Vagina (tissue), 2 donors: ENCODE data around the gene SKIDA1. TPM values are rescaled to one million over a fixed set of nuclear protein-coding genes. Genes with fewer than 3 reads are reported as not detected.

ENCODE experiments used
- DNase-seq, 2 donors: peaks; one replicate each; pipeline ENCODE4 v3.0.0-alpha.2; 2017; ENCODE audit errors: extremely low spot score in 2 of 2
- H3K27ac ChIP-seq: fragments of 200-600 bp; sonication (generic); one replicate; pipeline ENCODE4 v1.5.1; 2019
- H3K27me3 ChIP-seq: fragments of 200-600 bp; sonication (generic); one replicate; pipeline ENCODE4 v1.5.1; 2019
- H3K36me3 ChIP-seq, 2 donors: fragments of 200-600 bp; sonication (generic); one replicate each; pipeline ENCODE4 v1.5.1; 2017 to 2019
- H3K4me1 ChIP-seq: fragments of 200-600 bp; sonication (generic); one replicate; pipeline ENCODE4 v1.5.1; 2019
- H3K4me3 ChIP-seq, 2 donors: fragments of 200-600 bp; sonication (generic); 1 replicate in 1 of 2; 2 replicates in 1 of 2; pipeline ENCODE4 v1.5.1; 2016 to 2019
- H3K9me3 ChIP-seq: fragments of 200-600 bp; sonication (generic); one replicate; pipeline ENCODE4 v1.5.1; 2019
- POLR2A ChIP-seq, 2 donors: fragments of 450-650 bp; IDR thresholded peaks; one replicate each; pipeline ENCODE4 v1.6.1; 2017; ENCODE audit warnings: antibody characterized with exemption in 2 of 2, mild to moderate bottlenecking in 2 of 2, moderate library complexity in 2 of 2
- POLR2AphosphoS5 ChIP-seq, 2 donors: sonication (generic); formaldehyde crosslinking; IDR thresholded peaks; one replicate each; pipeline ENCODE4 v1.9.0; 2017; ENCODE audit warnings: antibody characterized with exemption in 2 of 2, mild to moderate bottlenecking in 2 of 2, low read depth in 1 of 2; ENCODE audit not compliant: insufficient read depth in 1 of 2
- intact Hi-C: fragments of 100-400 bp; cut with DNase I; formaldehyde crosslinking; loops from one replicate; pipeline ENCODE4 v1.15.1; 2023
- total RNA-seq: library from RNA; depleted of rRNA; stranded (reverse); fragments of >200 nt; gene quantifications from one replicate; pipeline ENCODE4 v1.2.3, GENCODE V29; 2016
- TF ChIP-seq, protein P1 (sequence below), 3 experiments: fragments of 450-650 bp in 2 of 3; fragments of 200-600 bp in 1 of 3; sonication (generic) in 1 of 3; IDR thresholded peaks; one replicate each; pipeline ENCODE4 v1.5.1; 2017 to 2019; ENCODE audit warnings: antibody characterized with exemption in 3 of 3, mild to moderate bottlenecking in 2 of 3, moderate library complexity in 2 of 3

SKIDA1 gene
- total RNA-seq, 1 donor from 2014 or later, result 2.7 TPM

DNA sequence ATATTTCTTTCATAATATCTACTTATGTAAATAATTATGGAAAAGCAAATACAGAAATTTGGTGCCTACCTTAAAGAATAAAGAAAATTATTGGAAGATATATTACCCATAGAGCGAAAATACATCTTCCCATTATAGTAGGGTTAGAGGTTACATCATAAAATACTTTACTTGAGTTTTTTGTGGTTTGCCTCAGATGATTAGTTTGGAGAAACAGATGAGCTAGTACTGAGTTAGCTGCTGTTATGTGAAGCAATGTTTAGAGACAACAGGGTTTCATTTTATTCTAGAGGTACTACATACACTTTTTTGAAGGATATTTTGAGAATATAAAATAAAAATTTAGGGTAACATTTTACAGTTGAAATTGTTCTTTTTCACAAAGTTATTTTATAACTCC, 5.7 kb upstream of the SKIDA1 start:
- H3K36me3 ChIP-seq, result no peaks in the 10 kb centered on the region
- no peak overlapping the region for H3K4me3 ChIP-seq
- H3K4me1 ChIP-seq, result peaks cover 37% of the 10 kb centered on the region
- no peaks in the 10 kb centered on the region for H3K9me3 ChIP-seq
- H3K27me3 ChIP-seq, result no peaks in the 10 kb centered on the region
- no peak for DNase-seq
- no peak for TF ChIP-seq POLR2AphosphoS5 (IDR thresholded peaks at IDR 0.05; ENCODE audit: insufficient read depth in 1 of 2, low read depth in 1 of 2)
- intact Hi-C loops, result loop anchor here (10.0 kb wide), 1 partner anchor 1564 kb away; the partner anchor contains the start of gene MSRB2
- H3K27ac ChIP-seq, result peak overlapping the region; percentile 96

DNA sequence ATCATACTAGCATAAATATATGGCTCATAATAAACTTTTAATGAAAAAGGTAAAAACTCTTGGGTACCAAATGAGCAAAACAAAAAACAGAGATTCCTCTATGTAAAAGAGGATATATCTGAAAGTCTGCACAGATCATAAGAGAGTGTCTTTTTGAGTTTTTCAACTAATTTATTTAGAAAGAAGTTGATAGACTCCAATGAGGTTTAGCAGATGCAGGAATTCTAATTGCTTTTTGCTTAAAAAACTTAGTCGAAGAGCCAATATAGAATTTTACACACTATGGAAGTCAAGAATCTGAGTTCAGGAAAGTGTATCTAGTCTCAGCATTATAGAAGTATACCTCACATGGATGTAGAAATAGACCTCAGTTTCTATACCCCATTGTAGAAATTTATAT, 5.2 kb upstream of the SKIDA1 start:
- Histone ChIP-seq H3K27me3 (no peaks in the 10 kb centered on the region), H3K4me3 (no peak overlapping the region), H3K9me3 (no peaks in the 10 kb centered on the region), H3K4me1 (peaks cover 31% of the 10 kb centered on the region), H3K27ac (peak overlapping the region; percentile 96), H3K36me3 (no peaks in the 10 kb centered on the region)
- intact Hi-C loops, result loop anchor here (10.0 kb wide), 1 partner anchor 1564 kb away; the partner anchor contains the start of gene MSRB2
- TF ChIP-seq, protein P1, sequence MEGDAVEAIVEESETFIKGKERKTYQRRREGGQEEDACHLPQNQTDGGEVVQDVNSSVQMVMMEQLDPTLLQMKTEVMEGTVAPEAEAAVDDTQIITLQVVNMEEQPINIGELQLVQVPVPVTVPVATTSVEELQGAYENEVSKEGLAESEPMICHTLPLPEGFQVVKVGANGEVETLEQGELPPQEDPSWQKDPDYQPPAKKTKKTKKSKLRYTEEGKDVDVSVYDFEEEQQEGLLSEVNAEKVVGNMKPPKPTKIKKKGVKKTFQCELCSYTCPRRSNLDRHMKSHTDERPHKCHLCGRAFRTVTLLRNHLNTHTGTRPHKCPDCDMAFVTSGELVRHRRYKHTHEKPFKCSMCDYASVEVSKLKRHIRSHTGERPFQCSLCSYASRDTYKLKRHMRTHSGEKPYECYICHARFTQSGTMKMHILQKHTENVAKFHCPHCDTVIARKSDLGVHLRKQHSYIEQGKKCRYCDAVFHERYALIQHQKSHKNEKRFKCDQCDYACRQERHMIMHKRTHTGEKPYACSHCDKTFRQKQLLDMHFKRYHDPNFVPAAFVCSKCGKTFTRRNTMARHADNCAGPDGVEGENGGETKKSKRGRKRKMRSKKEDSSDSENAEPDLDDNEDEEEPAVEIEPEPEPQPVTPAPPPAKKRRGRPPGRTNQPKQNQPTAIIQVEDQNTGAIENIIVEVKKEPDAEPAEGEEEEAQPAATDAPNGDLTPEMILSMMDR (IDR thresholded peaks at IDR 0.05), result no peak
- TF ChIP-seq POLR2A (IDR thresholded peaks at IDR 0.05) (no peak), POLR2AphosphoS5 (IDR thresholded peaks at IDR 0.05; ENCODE audit: insufficient read depth in 1 of 2, low read depth in 1 of 2) (no peak)
- no peak for DNase-seq

DNA sequence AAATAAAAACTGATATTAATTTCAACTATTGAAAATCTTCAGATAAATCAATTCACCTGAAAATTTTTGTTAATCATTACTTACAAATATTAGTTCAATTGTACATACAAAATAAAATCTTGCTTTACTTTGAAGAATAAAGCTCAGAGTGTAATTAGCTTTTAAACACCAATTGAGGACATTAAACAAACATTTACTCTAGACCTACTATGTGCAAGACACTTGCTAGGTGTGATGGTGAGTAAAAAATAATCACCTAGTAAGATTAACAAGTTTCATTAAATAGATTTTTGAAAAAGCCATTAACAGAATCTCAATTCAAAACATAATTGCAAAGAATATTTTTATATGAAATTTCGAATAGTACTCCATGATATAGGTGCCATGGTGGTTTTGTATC, 4.7 kb upstream of the SKIDA1 start:
- intact Hi-C loops, result loop anchor here (10.0 kb wide), 1 partner anchor 1565 kb away; the partner anchor contains the start of gene MSRB2
- Histone ChIP-seq H3K36me3 (no peaks in the 10 kb centered on the region), H3K27me3 (no peaks in the 10 kb centered on the region), H3K4me1 (peaks cover 30% of the 10 kb centered on the region), H3K27ac (no peak overlapping the region), H3K9me3 (no peaks in the 10 kb centered on the region), H3K4me3 (no peak overlapping the region)
- no peak for TF ChIP-seq POLR2AphosphoS5 (IDR thresholded peaks at IDR 0.05; ENCODE audit: insufficient read depth in 1 of 2, low read depth in 1 of 2)
- no peak for TF ChIP-seq POLR2A (IDR thresholded peaks at IDR 0.05)
- TF ChIP-seq, protein P1 (IDR thresholded peaks at IDR 0.05), result no peak
- DNase-seq, result no peak

DNA sequence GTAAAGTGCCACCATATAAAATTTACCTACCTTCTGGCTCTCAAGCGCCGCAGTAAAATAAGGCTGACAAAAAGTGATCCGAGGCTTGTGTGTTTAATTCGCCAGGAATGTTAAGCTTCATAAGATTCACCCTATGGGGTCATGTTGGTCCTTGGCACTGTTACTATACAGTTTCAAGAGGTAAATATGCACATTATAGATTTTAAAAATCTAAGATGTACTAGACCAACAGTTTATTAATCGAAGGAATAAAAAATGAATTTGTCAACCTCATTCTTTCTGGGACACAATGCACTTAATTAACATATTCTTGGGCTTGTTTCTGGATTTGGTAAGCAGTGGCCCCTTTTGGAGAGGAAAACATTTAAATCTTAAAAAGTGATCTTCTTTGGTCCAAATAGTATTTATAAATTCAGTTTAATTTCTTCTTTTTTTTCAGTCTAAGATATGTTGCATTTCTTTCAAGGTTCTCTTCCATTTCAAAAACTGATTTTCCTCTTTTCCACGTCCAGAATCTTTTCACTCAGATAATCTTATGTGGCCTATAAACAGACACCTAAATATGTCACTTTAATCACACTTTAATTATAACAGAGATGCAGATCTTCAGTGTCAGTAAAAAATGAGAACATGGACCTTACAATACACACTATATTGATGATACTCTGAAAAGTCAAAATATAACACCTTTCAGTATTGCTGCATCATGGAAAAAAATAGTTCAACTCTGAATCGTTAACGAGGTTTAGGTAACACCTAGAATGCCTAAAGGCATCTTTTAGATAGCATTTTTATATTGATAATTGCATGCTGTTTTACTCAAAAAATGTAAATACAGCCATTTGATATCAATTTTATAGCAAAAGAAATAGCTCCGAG, 3.8 kb upstream of the SKIDA1 start:
- H3K4me1 ChIP-seq, result peaks cover 39% of the 10 kb centered on the region
- H3K27me3 ChIP-seq, result no peaks in the 10 kb centered on the region
- TF ChIP-seq POLR2AphosphoS5 (IDR thresholded peaks at IDR 0.05; ENCODE audit: insufficient read depth in 1 of 2, low read depth in 1 of 2), result no peak
- TF ChIP-seq, protein P1 (IDR thresholded peaks at IDR 0.05), result no peak
- TF ChIP-seq POLR2A (IDR thresholded peaks at IDR 0.05), result no peak
- no peaks in the 10 kb centered on the region for H3K36me3 ChIP-seq
- no peak for DNase-seq
- H3K4me3 ChIP-seq, result peak overlapping the region in 1 of 2 donors; percentile 77
- H3K27ac ChIP-seq, result peak overlapping the region; percentile 99
- H3K9me3 ChIP-seq, result no peaks in the 10 kb centered on the region
- intact Hi-C loops, result loop anchor here (1.0 kb wide), 1 partner anchor 11 kb away; no protein-coding TSS in a partner anchor

GRCh38 chr10:21528236-21529031, 3.0 kb upstream of the SKIDA1 start:
- Histone ChIP-seq H3K27ac (peak overlapping the region; percentile 99), H3K9me3 (no peaks in the 10 kb centered on the region), H3K36me3 (no peaks in the 10 kb centered on the region), H3K4me1 (peaks cover 47% of the 10 kb centered on the region), H3K27me3 (no peaks in the 10 kb centered on the region), H3K4me3 (peak overlapping the region; percentile 77 to 83)
- intact Hi-C loops, result loop anchor here (1.0 kb wide), 1 partner anchor 10 kb away; no protein-coding TSS in a partner anchor
- TF ChIP-seq POLR2AphosphoS5 (IDR thresholded peaks at IDR 0.05; ENCODE audit: insufficient read depth in 1 of 2, low read depth in 1 of 2), result no peak
- no peak for TF ChIP-seq POLR2A (IDR thresholded peaks at IDR 0.05)
- no peak for DNase-seq
